Ascending aorta (tissue), 2 donors: ENCODE measurements around the gene UAP1L1. TPM values are rescaled to one million over a fixed set of nuclear protein-coding genes. Genes with fewer than 3 reads are reported as not detected.
A peak's percentile ranks its signal among the peaks of the same experiment; 100 is the strongest.
"Not testable (repeated sequence)": the region's sequence is repeated elsewhere in the genome, so short reads cannot be mapped to it uniquely, and the experiment has no call there.

ENCODE experiments used
- DNase-seq, 2 donors: peaks; one replicate each; pipeline ENCODE4 v3.0.0-alpha.2; 2019; ENCODE audit warnings: low spot score in 2 of 2
- H3K27ac ChIP-seq, 2 donors: fragments of 200-600 bp; sonication (generic); one replicate each; pipeline ENCODE4 v1.5.1; 2016 to 2017; ENCODE audit warnings: mild to moderate bottlenecking in 1 of 2
- H3K27me3 ChIP-seq: fragments of 200-600 bp; sonication (generic); one replicate; pipeline ENCODE4 v1.5.1; 2017
- H3K36me3 ChIP-seq, 2 donors: fragments of 200-600 bp; sonication (generic); one replicate each; pipeline ENCODE4 v1.5.1; 2016
- H3K4me1 ChIP-seq, 2 donors: fragments of 200-600 bp; sonication (generic); one replicate each; pipeline ENCODE4 v1.5.1; 2016 to 2017; ENCODE audit warnings: mild to moderate bottlenecking in 1 of 2
- H3K4me3 ChIP-seq, 2 donors: fragments of 200-600 bp; sonication (generic); one replicate each; pipeline ENCODE4 v1.5.1; 2016 to 2017; ENCODE audit warnings: mild to moderate bottlenecking in 1 of 2
- H3K9me3 ChIP-seq, 2 donors: fragments of 200-600 bp; sonication (generic); one replicate each; pipeline ENCODE4 v1.5.1; 2016
- intact Hi-C: fragments of 100-400 bp; cut with DNase I; formaldehyde crosslinking; loops from one replicate; pipeline ENCODE4 v1.15.1; 2023
- total RNA-seq: library from RNA; depleted of rRNA; stranded (reverse); fragments of >200 nt; gene quantifications from one replicate; pipeline ENCODE4 v1.1.0, GENCODE V29; 2016
- TF ChIP-seq, protein P1 (sequence below), 3 experiments: fragments of 200-600 bp in 2 of 3; fragments of 450-650 bp in 1 of 3; sonication (generic) in 2 of 3; IDR thresholded peaks; one replicate each; pipeline ENCODE4 v1.5.1; 2016 to 2019; ENCODE audit warnings: antibody characterized with exemption in 3 of 3, mild to moderate bottlenecking in 1 of 3, moderate library complexity in 1 of 3

The UAP1L1 gene
- total RNA-seq, 1 donor from 2014 or later: 17.1 TPM

DNA sequence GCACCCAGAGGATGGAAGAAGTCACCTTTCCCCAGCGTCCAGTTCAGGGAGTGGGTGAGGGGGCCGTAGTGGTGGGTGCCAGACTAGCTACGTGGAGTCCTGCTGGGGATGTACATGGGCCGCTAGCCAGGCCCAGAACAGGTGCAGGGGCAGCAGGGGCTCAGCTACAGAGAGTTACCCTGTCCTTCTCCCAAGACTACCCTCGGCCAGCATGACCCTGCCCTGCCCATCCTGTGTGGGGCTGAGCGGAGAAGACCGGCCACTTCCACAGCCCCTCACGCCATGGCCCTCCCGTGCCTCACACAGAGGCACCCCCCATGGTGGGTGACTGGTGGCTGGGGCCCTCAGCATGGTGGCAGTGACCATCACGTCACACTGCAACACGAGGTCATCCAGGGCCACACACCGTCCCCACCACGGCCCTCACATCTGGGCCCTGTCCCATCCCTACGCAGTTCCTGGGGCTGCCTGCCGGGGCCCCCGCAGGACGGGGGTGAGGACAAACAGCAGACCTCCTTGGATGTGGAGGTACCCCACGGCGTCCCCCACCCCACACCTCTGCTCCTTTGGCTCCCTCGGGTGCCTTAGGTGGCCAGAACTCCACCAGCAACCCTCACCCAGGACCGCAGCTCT is 38.2 kb downstream of the UAP1L1 start:
- Histone ChIP-seq H3K4me3 (peak overlapping the region; percentile 89 to 93), H3K27me3 (no peaks in the 10 kb centered on the region), H3K27ac (no peak overlapping the region), H3K36me3 (peaks cover 6 to 18% of the 10 kb centered on the region in 2 donors), H3K4me1 (peaks cover 0 to 15% of the 10 kb centered on the region in 2 donors), H3K9me3 (no peaks in the 10 kb centered on the region)
- TF ChIP-seq, protein P1, sequence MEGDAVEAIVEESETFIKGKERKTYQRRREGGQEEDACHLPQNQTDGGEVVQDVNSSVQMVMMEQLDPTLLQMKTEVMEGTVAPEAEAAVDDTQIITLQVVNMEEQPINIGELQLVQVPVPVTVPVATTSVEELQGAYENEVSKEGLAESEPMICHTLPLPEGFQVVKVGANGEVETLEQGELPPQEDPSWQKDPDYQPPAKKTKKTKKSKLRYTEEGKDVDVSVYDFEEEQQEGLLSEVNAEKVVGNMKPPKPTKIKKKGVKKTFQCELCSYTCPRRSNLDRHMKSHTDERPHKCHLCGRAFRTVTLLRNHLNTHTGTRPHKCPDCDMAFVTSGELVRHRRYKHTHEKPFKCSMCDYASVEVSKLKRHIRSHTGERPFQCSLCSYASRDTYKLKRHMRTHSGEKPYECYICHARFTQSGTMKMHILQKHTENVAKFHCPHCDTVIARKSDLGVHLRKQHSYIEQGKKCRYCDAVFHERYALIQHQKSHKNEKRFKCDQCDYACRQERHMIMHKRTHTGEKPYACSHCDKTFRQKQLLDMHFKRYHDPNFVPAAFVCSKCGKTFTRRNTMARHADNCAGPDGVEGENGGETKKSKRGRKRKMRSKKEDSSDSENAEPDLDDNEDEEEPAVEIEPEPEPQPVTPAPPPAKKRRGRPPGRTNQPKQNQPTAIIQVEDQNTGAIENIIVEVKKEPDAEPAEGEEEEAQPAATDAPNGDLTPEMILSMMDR (IDR thresholded peaks at IDR 0.05): no peak
- no peak for DNase-seq
- intact Hi-C loops: no loop called here

GRCh38 chr9:137116027-137116507 is 38.8 kb downstream of the UAP1L1 start:
- Histone ChIP-seq H3K27me3 (no peaks in the 10 kb centered on the region), H3K4me1 (peaks cover 0 to 15% of the 10 kb centered on the region in 2 donors), H3K4me3 (no peak overlapping the region), H3K27ac (no peak overlapping the region), H3K36me3 (peaks cover 3 to 15% of the 10 kb centered on the region in 2 donors), H3K9me3 (no peaks in the 10 kb centered on the region)
- TF ChIP-seq, protein P1 (IDR thresholded peaks at IDR 0.05): no peak
- no peak for DNase-seq
- intact Hi-C loops: no loop called here

- no peak overlapping the region for H3K27ac ChIP-seq
- intact Hi-C loops: no loop called here
- DNase-seq: no peak
- no peaks in the 10 kb centered on the region for H3K27me3 ChIP-seq
- no peaks in the 10 kb centered on the region for H3K9me3 ChIP-seq
- TF ChIP-seq, protein P1 (IDR thresholded peaks at IDR 0.05): no peak
- H3K4me1 ChIP-seq: peaks cover 0 to 15% of the 10 kb centered on the region in 2 donors
- H3K4me3 ChIP-seq: no peak overlapping the region
- H3K36me3 ChIP-seq: peaks cover 0 to 11% of the 10 kb centered on the region in 2 donors
Observed at GRCh38 chr9:137116728-137117127, 39.4 kb downstream of the UAP1L1 start.

- Histone ChIP-seq H3K4me1 (peaks cover 0 to 15% of the 10 kb centered on the region in 2 donors), H3K4me3 (no peak overlapping the region), H3K27ac (no peak overlapping the region), H3K27me3 (no peaks in the 10 kb centered on the region), H3K9me3 (no peaks in the 10 kb centered on the region), H3K36me3 (peaks cover 0 to 5% of the 10 kb centered on the region in 2 donors)
- DNase-seq: no peak
- TF ChIP-seq, protein P1 (IDR thresholded peaks at IDR 0.05): no peak
- intact Hi-C loops: no loop called here
Observed at GRCh38 chr9:137117269-137117731, 40.0 kb downstream of the UAP1L1 start.

DNA sequence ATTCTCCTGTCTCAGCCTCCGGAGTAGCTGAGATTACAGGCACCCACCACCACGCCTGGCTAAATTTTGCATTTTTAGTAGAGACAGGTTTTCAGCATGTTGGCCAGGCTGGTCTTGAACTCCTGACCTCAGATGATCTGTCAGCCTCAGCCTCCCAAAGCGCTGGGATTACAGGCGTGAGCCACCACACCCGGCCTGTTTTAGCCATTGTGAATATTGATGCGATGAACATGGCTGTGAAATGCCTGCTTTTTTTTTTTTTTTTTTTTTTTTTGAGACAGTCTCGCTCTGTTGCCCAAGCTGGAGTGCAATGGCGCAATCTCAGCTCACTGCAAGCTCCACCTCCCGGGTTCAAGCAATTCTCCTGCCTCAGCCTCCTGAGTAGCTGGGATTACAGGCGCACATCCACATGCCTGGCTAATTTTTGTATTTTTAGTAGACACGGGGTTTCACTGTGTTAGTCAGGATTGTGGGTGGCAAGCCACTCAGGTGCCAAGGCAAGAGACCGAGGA is 40.8 kb downstream of the UAP1L1 start:
- H3K27ac ChIP-seq, H3K36me3 ChIP-seq, H3K27me3 ChIP-seq, H3K4me3 ChIP-seq, DNase-seq, H3K9me3 ChIP-seq: not testable (repeated sequence)
- intact Hi-C loops: loop anchor here (2.0 kb wide), 1 partner anchor 109 kb away; the partner anchor contains the start of gene RNF224
- H3K4me1 ChIP-seq: peaks cover 0 to 15% of the 10 kb centered on the region in 2 donors

DNA sequence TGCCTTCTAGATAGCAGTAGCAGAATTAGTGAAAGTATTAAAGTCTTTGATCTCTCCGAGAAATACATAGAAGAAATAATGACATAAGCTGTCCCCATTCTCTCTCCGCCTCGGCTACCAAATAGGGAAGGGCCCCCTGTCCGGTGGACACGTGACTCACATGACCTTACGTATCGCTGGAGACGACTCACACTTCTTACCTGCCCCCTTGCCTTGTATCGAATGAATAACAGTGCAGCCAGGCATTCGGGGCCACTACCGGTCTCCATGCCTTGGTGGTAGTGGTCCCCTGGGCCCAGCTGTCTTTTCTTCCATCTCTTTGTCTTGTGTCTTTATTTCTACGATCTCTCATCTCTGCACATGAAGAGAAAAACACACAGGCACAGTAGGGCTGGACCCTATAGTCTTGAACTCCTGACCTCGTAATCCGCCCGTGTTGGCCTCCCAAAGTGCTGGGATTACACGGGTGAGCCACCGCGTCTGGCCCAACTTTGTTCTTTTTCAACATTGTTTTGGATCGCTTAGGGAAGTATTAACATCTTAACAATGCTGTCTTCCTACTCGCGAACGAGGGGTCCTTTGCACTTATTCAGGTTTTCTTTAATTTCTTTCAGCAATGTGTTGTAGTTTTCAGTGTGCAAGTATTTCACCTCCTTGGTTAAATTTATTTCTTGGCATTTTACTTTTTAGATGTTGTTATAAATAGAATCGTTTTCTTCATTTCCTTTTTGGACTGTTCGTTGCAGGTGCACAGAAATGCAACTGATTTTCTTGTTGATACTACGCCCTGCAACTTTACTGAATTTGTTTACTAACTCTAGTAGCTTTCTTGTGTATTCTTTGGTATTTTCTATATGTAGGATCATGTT is 44.8 kb downstream of the UAP1L1 start:
- H3K4me1 ChIP-seq, H3K27ac ChIP-seq, H3K9me3 ChIP-seq, H3K27me3 ChIP-seq, H3K4me3 ChIP-seq, DNase-seq, intact Hi-C loops, H3K36me3 ChIP-seq: not testable (repeated sequence)

DNA sequence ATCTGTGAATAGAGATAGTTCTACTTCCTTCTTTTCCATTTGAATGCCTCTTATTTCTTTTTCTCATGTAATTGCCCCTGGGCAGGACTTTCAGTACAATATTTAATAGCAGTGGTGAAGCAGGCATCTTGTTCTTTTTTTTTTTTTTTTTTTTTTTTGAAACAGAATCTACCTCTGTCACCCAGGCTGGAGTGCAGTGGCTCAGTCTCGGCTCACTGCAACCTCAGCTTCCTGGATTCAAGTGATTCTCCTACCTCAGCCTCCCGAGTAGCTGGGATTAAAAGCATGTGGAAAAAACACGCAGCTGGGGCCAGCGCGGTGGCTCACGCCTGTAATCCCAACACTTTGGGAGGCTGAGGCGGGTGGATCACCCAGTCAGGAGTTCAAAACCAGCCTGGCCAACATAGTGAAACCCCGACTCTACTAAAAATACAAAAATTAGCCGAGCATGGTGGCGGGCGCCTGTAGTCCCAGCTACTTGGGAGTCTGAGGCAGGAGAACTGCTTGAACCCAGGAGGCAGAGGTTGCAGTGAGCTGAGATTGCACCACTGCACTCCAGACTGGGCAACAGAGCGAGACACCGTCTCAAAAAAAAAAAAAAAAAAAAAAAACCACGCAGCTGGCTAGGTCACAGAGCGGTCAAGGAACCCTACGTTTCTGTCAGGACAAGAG is 45.6 kb downstream of the UAP1L1 start:
- H3K9me3 ChIP-seq, H3K27me3 ChIP-seq, H3K36me3 ChIP-seq, DNase-seq, intact Hi-C loops, H3K4me1 ChIP-seq, H3K4me3 ChIP-seq, H3K27ac ChIP-seq: not testable (repeated sequence)
